Thymus (tissue), 11 donors: ENCODE measurements around the gene BICD2. TPM values are rescaled to one million over a fixed set of nuclear protein-coding genes. Genes with fewer than 3 reads are reported as not detected.

ENCODE experiments used
- DNase-seq, 9 donors: peaks; one replicate each; pipeline ENCODE4 v3.0.0-alpha.2; 2013; ENCODE audit warnings: low spot score in 9 of 9, low read depth in 6 of 9, missing footprints in 1 of 9
- H3K27ac ChIP-seq, 2 donors: one replicate each; pipeline ENCODE4 v1.5.1; 2013; ENCODE audit warnings: control low read depth in 1 of 2, low read depth in 1 of 2, low read length in 1 of 2, mild to moderate bottlenecking in 1 of 2, moderate library complexity in 1 of 2
- H3K27me3 ChIP-seq, 2 donors: one replicate each; pipeline ENCODE4 v1.5.1; 2013; ENCODE audit warnings: low read length in 1 of 2; ENCODE audit not compliant: control insufficient read depth in 2 of 2, insufficient read depth in 1 of 2
- H3K36me3 ChIP-seq, 2 donors: one replicate each; pipeline ENCODE4 v1.5.1; 2013; ENCODE audit warnings: low read length in 1 of 2, mild to moderate bottlenecking in 1 of 2, moderate library complexity in 1 of 2; ENCODE audit not compliant: control insufficient read depth in 2 of 2, insufficient read depth in 2 of 2
- H3K4me1 ChIP-seq, 2 donors: one replicate each; pipeline ENCODE4 v1.5.1; 2013; ENCODE audit warnings: low read length in 2 of 2; ENCODE audit not compliant: control insufficient read depth in 2 of 2, insufficient read depth in 2 of 2
- H3K4me3 ChIP-seq, 2 donors: one replicate each; pipeline ENCODE4 v1.5.1; 2013; ENCODE audit warnings: low read length in 2 of 2, control low read depth in 1 of 2, mild to moderate bottlenecking in 1 of 2
- H3K9me3 ChIP-seq, 2 donors: one replicate each; pipeline ENCODE4 v1.5.1; 2013; ENCODE audit warnings: low read length in 1 of 2, mild to moderate bottlenecking in 1 of 2; ENCODE audit not compliant: control insufficient read depth in 2 of 2, insufficient read depth in 1 of 2
- WGBS: extraction: QIAGEN DNeasy Blood & Tissue Kit; methylation state at CpG from one replicate; pipeline ENCODE4 v1.1.7; 2013; 5-methylcytosine and 5-hydroxymethylcytosine counted together
- polyA plus RNA-seq: library from polyadenylated mRNA; stranded (reverse); fragments of 200-250 nt; gene quantifications from one replicate; pipeline ENCODE4 v1.2.3, GENCODE V29; 2013
- total RNA-seq: library from RNA; stranded (reverse); fragments of 120-200 nt; gene quantifications from one replicate; pipeline ENCODE4 v1.2.4, GENCODE V29; 2013
- donor health status: healthy.

The BICD2 gene
- total and polyA plus RNA-seq, 2 donors = 16.8 to 17.4 TPM

- Histone ChIP-seq H3K4me3 (peak overlapping the region; percentile 69 to 76), H3K36me3 (no peaks in the 10 kb centered on the region), H3K4me1 (peaks cover 27 to 43% of the 10 kb centered on the region in 2 donors), H3K9me3 (no peaks in the 10 kb centered on the region), H3K27ac (peak overlapping the region; percentile 99), H3K27me3 (no peaks in the 10 kb centered on the region)
- DNase-seq = peak; percentile 77 to 98 (median 95)
- 2% methylated on average over 75 of the region's 75 CpGs for WGBS
Observed at GRCh38 chr9:92764988-92765936, 629 bp upstream of the BICD2 start.

GRCh38 chr9:92763721-92764380 lies 782 bp downstream of the BICD2 start:
- H3K27ac ChIP-seq = peak overlapping the region in 1 of 2 donors; percentile 11
- WGBS = 1% methylated on average over 42 of the region's 42 CpGs
- no peaks in the 10 kb centered on the region for H3K27me3 ChIP-seq
- no peaks in the 10 kb centered on the region for H3K9me3 ChIP-seq
- peak overlapping the region; percentile 76 to 92 for H3K4me3 ChIP-seq
- DNase-seq = peak in 2 of 9 donors; percentile 44 to 49
- peaks cover 33 to 54% of the 10 kb centered on the region in 2 donors for H3K4me1 ChIP-seq
- H3K36me3 ChIP-seq = no peaks in the 10 kb centered on the region

GRCh38 chr9:92762781-92763708 lies 1.6 kb downstream of the BICD2 start:
- Histone ChIP-seq H3K27ac (no peak overlapping the region), H3K36me3 (no peaks in the 10 kb centered on the region), H3K4me3 (peak overlapping the region; percentile 76 to 92), H3K4me1 (peaks cover 33 to 54% of the 10 kb centered on the region in 2 donors), H3K27me3 (no peaks in the 10 kb centered on the region), H3K9me3 (no peaks in the 10 kb centered on the region)
- DNase-seq = no peak
- 69% methylated on average over 19 of the region's 19 CpGs for WGBS

- Histone ChIP-seq H3K27ac (no peak overlapping the region), H3K4me3 (no peak overlapping the region), H3K36me3 (no peaks in the 10 kb centered on the region), H3K27me3 (no peaks in the 10 kb centered on the region), H3K4me1 (peaks cover 36 to 60% of the 10 kb centered on the region in 2 donors), H3K9me3 (no peaks in the 10 kb centered on the region)
- no peak for DNase-seq
- 30% methylated on average over 4 of the region's 4 CpGs for WGBS
Observed at GRCh38 chr9:92762196-92762595, 2.4 kb downstream of the BICD2 start.

GRCh38 chr9:92761686-92762085 lies 2.9 kb downstream of the BICD2 start:
- Histone ChIP-seq H3K36me3 (no peaks in the 10 kb centered on the region), H3K9me3 (no peaks in the 10 kb centered on the region), H3K4me3 (no peak overlapping the region), H3K27ac (no peak overlapping the region), H3K4me1 (peaks cover 41 to 65% of the 10 kb centered on the region in 2 donors), H3K27me3 (no peaks in the 10 kb centered on the region)
- 36% methylated on average over 6 of the region's 6 CpGs for WGBS
- DNase-seq = no peak

- H3K9me3 ChIP-seq = peaks cover 2 to 7% of the 10 kb centered on the region in 2 donors
- no peak for DNase-seq
- peaks cover 0 to 5% of the 10 kb centered on the region in 2 donors for H3K36me3 ChIP-seq
- no peak overlapping the region for H3K27ac ChIP-seq
- 75% methylated on average over 3 of the region's 3 CpGs for WGBS
- peaks cover 38 to 60% of the 10 kb centered on the region in 2 donors for H3K4me1 ChIP-seq
- H3K4me3 ChIP-seq = no peak overlapping the region
- H3K27me3 ChIP-seq = no peaks in the 10 kb centered on the region
Observed at GRCh38 chr9:92760494-92760893, 4.1 kb downstream of the BICD2 start.

GRCh38 chr9:92760070-92760469 lies 4.6 kb downstream of the BICD2 start:
- 84% methylated on average over 8 of the region's 8 CpGs for WGBS

GRCh38 chr9:92759446-92759845 lies 5.2 kb downstream of the BICD2 start:
- H3K36me3 ChIP-seq = peaks cover 0 to 6% of the 10 kb centered on the region in 2 donors
- WGBS = 89% methylated on average over 2 of the region's 2 CpGs
- no peak for DNase-seq
- peaks cover 38 to 59% of the 10 kb centered on the region in 2 donors for H3K4me1 ChIP-seq
- H3K27me3 ChIP-seq = no peaks in the 10 kb centered on the region
- no peak overlapping the region for H3K4me3 ChIP-seq
- peaks cover 3 to 8% of the 10 kb centered on the region in 2 donors for H3K9me3 ChIP-seq
- H3K27ac ChIP-seq = no peak overlapping the region

More at GRCh38 chr9:92760070-92760469, 4.6 kb downstream of the BICD2 start:
- Histone ChIP-seq H3K36me3 (peaks cover 0 to 6% of the 10 kb centered on the region in 2 donors), H3K4me1 (peaks cover 38 to 59% of the 10 kb centered on the region in 2 donors), H3K4me3 (no peak overlapping the region), H3K27ac (no peak overlapping the region), H3K27me3 (no peaks in the 10 kb centered on the region), H3K9me3 (peaks cover 3 to 8% of the 10 kb centered on the region in 2 donors)
- DNase-seq = no peak
